ENCODE data around the gene REV1.

REV1 gene

DNA sequence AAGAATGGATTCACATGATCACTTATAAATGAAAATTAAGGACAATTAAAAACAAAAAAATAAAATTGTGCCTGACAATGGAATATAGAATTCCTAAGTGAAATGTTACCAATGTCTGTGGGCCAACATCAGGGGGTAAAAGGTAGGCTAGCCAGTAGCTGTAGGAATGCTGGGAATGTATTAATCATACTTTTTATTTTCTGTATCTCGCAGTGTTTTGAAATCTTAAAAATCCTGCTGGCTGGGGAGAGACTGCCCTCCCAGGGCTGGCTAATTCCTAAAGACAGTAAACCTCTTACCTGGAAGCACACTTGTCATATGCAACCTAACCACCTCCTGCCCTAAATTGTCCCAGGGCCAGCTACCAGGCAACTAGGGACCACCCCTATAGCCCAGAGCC, 69.8 kb downstream of the REV1 start:
- TF ChIP-seq, protein P1, sequence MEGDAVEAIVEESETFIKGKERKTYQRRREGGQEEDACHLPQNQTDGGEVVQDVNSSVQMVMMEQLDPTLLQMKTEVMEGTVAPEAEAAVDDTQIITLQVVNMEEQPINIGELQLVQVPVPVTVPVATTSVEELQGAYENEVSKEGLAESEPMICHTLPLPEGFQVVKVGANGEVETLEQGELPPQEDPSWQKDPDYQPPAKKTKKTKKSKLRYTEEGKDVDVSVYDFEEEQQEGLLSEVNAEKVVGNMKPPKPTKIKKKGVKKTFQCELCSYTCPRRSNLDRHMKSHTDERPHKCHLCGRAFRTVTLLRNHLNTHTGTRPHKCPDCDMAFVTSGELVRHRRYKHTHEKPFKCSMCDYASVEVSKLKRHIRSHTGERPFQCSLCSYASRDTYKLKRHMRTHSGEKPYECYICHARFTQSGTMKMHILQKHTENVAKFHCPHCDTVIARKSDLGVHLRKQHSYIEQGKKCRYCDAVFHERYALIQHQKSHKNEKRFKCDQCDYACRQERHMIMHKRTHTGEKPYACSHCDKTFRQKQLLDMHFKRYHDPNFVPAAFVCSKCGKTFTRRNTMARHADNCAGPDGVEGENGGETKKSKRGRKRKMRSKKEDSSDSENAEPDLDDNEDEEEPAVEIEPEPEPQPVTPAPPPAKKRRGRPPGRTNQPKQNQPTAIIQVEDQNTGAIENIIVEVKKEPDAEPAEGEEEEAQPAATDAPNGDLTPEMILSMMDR (IDR thresholded peaks at IDR 0.05; ENCODE audit: insufficient read depth, missing control alignments): no peak
- FAIRE-seq (no peak), DNase-seq (ENCODE audit: insufficient read length, low spot score) (no peak)

DNA sequence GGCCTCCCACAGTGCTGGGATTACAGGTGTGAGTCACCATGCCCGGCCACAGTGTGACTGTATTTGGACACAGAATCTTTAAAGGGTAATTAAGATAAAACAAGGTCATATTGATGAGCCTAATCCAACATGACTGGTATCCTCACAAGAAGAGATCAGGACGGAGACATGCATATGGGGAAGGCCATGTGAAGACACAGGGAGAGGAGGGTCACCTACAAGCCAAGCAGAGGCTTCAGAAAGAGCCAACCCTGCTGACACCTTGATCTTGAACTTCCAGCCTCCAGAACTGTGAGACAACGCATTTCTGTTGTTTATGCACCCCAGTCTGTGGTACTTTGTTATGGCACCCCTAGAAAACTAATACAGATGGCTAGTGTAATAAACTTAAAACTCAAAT, 72.4 kb downstream of the REV1 start:
- no peak for DNase-seq (ENCODE audit: insufficient read length, low spot score)
- FAIRE-seq: no peak
- TF ChIP-seq, protein P1 (IDR thresholded peaks at IDR 0.05; ENCODE audit: insufficient read depth, missing control alignments): no peak

DNA sequence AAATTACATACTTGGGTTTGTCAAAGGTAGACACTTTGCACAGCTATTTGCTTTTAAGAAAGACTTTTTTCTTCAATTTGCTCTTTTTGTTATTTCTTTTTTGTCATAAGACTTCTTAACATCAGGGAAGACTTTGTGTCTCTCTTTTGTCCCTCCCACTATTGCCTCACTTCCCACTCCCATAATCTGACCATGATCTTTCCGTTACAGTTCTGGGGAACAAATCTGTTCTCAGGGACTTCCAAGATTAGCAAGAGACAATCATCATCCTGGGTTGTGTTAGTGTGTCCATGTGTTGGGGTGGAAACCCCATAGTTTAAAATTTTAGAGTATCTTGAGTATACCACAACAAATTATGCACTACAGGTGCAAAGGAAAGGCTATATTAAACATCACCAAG, 75.3 kb downstream of the REV1 start:
- no peak for FAIRE-seq
- DNase-seq (ENCODE audit: insufficient read length, low spot score): no peak
- TF ChIP-seq, protein P1 (IDR thresholded peaks at IDR 0.05; ENCODE audit: insufficient read depth, missing control alignments): no peak

DNA sequence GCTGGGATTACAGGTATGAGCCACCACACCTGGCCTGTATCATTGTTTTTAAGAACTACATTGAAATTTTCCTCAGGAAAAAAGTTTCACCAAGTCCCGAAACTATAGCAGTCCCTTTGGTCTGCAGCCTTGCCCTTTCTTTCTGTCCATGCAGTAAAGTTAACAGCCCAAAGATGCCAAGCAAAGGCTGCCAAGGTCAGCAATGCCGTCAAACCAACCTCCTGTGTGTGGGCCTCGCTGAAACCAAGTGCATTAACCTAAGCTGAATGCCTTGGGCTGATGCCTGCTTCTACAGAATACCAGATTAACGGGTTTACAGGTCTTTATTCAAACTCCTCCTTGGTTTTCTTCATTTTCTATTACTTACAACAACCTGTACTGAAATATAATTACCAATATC, 79.5 kb downstream of the REV1 start:
- FAIRE-seq: no peak
- TF ChIP-seq, protein P1 (IDR thresholded peaks at IDR 0.05; ENCODE audit: insufficient read depth, missing control alignments): no peak
- no peak for DNase-seq (ENCODE audit: insufficient read length, low spot score)

DNA sequence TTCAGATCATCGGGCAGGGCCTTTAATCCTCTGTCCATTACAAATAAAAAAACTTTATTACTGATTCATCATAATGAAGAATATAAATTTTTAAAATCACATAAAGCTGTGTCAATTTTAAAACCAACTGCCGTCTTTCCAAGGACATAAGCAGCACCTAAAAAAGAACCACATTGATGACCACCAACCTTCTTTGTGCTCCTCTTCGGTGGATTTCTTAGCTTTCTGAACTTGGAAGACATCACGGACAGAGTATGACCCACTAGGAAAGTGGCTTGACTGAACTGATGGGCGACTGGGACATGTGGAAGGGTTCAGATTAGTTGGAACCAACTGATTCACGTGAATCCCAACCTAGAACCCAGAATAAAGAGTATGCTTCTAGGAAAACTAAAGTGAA, 83.7 kb downstream of the REV1 start:
- TF ChIP-seq, protein P1 (IDR thresholded peaks at IDR 0.05; ENCODE audit: insufficient read depth, missing control alignments): no peak
- no peak for FAIRE-seq
- no peak for DNase-seq (ENCODE audit: insufficient read length, low spot score)

DNA sequence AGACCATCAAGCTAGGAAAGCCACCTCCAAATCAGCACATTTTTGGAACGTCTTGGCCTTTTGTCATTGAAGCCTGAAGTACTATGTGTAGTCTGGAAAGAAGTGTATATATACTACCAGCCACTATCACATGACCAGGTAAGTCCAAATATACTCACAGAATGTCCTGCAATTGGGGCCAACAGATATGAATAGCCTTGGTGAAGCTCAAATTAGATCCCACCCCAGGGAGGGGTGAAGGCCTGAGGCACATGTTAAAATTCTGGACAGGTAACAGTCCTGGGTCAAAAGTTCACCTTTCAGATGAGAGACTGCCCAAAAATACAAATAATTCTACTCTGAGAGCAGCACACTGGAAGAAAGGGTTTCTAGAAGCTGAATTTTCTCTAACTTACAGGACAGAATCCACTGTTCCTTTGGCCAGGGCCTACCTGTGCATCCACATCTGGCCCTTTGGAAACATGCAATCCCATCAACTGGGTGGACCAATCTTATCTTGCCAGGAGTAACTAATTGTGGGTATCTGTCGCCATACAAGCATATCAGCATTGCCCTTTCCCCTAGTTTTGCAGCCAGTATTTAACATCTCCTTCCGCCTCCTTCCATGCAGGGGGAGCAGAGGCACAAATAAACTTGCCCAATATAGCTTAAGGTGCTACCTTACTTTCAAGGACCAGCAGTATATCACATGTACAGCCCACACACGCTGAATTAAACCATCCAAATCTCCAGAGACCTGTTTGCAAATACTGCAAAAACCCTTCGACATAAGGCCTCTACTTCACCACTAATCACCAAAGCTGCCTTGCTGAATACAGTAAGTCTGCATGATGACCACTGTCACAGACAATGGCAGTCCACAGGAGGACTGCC, 84.8 kb downstream of the REV1 start:
- DNase-seq (ENCODE audit: insufficient read length, low spot score) (no peak), FAIRE-seq (no peak)
- TF ChIP-seq, protein P1 (IDR thresholded peaks at IDR 0.05; ENCODE audit: insufficient read depth, missing control alignments): no peak

Data from D721Med (cell line).